IPS DF 6.9 (cell line): ENCODE data around the gene AFF3.

Experiments
- DNase-seq: peaks from one replicate; pipeline ENCODE4 v3.0.0-alpha.2; 2013; ENCODE audit warnings: low read depth, low spot score
- H3K27ac ChIP-seq: one replicate; pipeline ENCODE4 v1.5.1; 2013; ENCODE audit warnings: low read length, control low read depth
- H3K27me3 ChIP-seq: 2 replicates; pipeline ENCODE4 v1.6.1; 2013; ENCODE audit warnings: mild to moderate bottlenecking, low read length; ENCODE audit not compliant: control insufficient read depth, insufficient read depth
- H3K36me3 ChIP-seq: 2 replicates; pipeline ENCODE4 v1.6.1; 2013; ENCODE audit warnings: low read length; ENCODE audit not compliant: control insufficient read depth, insufficient read depth
- H3K4me1 ChIP-seq: 2 replicates; pipeline ENCODE4 v1.6.1; 2013; ENCODE audit warnings: low read length; ENCODE audit not compliant: control insufficient read depth, insufficient read depth
- H3K4me3 ChIP-seq: 2 replicates; pipeline ENCODE4 v1.5.1; 2013; ENCODE audit warnings: mild to moderate bottlenecking, low read length
- H3K9me3 ChIP-seq: 2 replicates; pipeline ENCODE4 v1.6.1; 2013; ENCODE audit warnings: low read length, inconsistent platforms; ENCODE audit not compliant: control insufficient read depth, insufficient read depth
- WGBS: extraction: QIAGEN DNeasy Blood & Tissue Kit; methylation state at CpG from one replicate; pipeline ENCODE4 v1.1.7; 2013; ENCODE audit warnings: mixed read lengths, missing lambda C conversion rate; ENCODE audit not compliant: insufficient read length, insufficient coverage; 5-methylcytosine and 5-hydroxymethylcytosine counted together

AFF3 gene

DNA sequence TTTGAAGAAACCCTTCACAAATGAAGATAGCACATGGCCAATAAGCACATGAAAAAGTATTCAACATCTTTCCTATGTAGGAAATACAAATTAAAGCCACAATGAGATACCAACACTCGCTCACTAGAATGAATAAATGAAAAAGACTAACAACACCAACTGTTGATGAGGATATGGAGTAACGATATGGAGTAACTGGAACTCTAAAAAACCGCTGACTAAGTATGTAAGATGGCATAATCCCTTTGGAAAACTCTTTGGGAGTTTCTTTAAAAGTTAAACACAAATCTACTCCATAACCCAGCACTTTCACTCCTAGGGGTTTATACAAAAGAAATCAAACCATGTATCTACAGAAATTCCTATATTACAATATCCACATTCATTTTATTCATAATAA, 220.5 kb downstream of the AFF3 start:
- Histone ChIP-seq H3K4me1 (no peaks in the 10 kb centered on the region), H3K9me3 (no peaks in the 10 kb centered on the region), H3K4me3 (no peak overlapping the region), H3K36me3 (no peaks in the 10 kb centered on the region), H3K27ac (no peak overlapping the region), H3K27me3 (no peaks in the 10 kb centered on the region)
- no CpG with 5 or more reads among the region's 3 CpGs for WGBS
- no peak for DNase-seq

- Histone ChIP-seq H3K36me3 (no peaks in the 10 kb centered on the region), H3K9me3 (no peaks in the 10 kb centered on the region), H3K4me1 (no peaks in the 10 kb centered on the region; the same call in 1 of the 2 replicates), H3K27me3 (no peaks in the 10 kb centered on the region), H3K27ac (no peak overlapping the region), H3K4me3 (no peak overlapping the region)
- DNase-seq: no peak
- WGBS: no CpG with 5 or more reads among the region's 2 CpGs
These were observed 224.0 kb downstream of the AFF3 start for GRCh38 chr2:99918389-99918788.

DNA sequence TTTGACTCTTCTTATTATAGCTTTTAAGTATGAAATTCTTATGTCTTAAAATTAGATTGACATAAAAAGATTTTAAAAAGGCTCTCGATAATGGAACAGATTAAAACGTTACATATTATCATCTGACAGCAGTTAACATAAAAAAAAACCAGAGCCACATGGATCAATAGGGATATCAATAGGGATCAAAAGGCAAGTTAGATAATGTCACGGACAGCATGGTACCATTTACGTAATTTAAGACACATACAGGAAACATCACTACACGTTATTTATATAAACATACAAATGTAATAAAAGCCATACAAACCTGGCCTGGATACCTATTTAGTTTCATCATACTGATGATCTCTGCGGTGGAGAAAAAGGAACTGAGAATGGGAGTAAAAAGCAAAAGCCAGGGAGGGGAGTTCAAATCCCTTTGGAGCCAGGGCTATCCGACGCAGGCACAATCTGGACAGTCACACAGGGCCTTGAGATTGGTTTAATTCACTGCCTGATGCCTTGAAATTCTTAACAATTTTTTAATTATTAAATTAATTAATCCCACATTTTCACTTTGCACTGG, 227.2 kb downstream of the AFF3 start:
- no peaks in the 10 kb centered on the region; the same call in 1 of the 2 replicates for H3K4me1 ChIP-seq
- no peaks in the 10 kb centered on the region for H3K9me3 ChIP-seq
- no CpG with 5 or more reads among the region's 8 CpGs for WGBS
- H3K4me3 ChIP-seq: no peak overlapping the region
- no peaks in the 10 kb centered on the region for H3K27me3 ChIP-seq
- DNase-seq: no peak
- no peaks in the 10 kb centered on the region for H3K36me3 ChIP-seq
- H3K27ac ChIP-seq: no peak overlapping the region

GRCh38 chr2:99911736-99912135, 230.7 kb downstream of the AFF3 start:
- Histone ChIP-seq H3K4me3 (no peak overlapping the region), H3K9me3 (no peaks in the 10 kb centered on the region), H3K4me1 (no peaks in the 10 kb centered on the region; the same call in 1 of the 2 replicates), H3K27ac (no peak overlapping the region), H3K27me3 (no peaks in the 10 kb centered on the region), H3K36me3 (no peaks in the 10 kb centered on the region)
- DNase-seq: no peak

DNA sequence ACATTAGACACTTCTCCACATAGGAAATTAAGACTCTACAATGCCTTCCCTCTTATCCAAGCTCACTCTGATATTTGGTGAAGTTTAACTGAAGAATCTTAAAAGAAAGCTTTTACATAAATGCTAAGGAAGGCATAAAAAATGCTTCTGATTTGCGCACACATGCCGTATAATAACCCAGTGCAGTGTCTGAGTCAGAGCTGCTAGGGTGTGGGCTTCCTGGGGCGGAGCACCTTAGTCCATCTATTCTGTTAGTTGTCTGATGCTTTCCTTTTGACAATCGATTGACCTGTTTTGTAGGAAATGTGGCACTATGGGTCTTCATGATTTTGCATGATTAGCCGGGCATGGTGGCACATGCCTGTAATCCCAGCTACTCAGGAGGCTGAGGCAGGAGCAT, 231.5 kb downstream of the AFF3 start:
- H3K4me3 ChIP-seq: no peak overlapping the region
- H3K27ac ChIP-seq: no peak overlapping the region
- no CpG with 5 or more reads among the region's 5 CpGs for WGBS
- no peaks in the 10 kb centered on the region for H3K27me3 ChIP-seq
- no peaks in the 10 kb centered on the region for H3K4me1 ChIP-seq
- no peak for DNase-seq
- no peaks in the 10 kb centered on the region for H3K36me3 ChIP-seq
- H3K9me3 ChIP-seq: no peaks in the 10 kb centered on the region

DNA sequence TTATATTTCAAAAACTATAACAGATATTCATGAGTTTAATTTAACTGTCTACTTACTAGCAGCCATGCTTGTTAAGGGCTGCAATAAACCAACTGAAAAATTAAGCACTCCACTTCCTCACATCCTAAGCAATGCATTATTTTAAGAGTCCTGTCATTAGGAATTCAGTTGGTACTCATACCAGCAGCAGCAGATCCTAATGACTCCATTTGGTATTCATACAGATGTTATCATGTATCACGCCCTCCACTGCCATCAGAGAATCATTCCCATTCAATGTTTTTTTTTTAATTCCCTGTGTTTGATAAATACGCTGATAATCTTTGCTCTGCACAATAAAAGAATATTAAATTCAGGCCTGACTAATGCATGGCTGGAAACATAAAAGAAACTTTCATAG, 236.8 kb downstream of the AFF3 start:
- Histone ChIP-seq H3K9me3 (no peaks in the 10 kb centered on the region), H3K36me3 (no peaks in the 10 kb centered on the region), H3K4me3 (no peak overlapping the region), H3K4me1 (no peaks in the 10 kb centered on the region), H3K27ac (no peak overlapping the region), H3K27me3 (no peaks in the 10 kb centered on the region)
- no CpG with 5 or more reads among the region's 2 CpGs for WGBS
- DNase-seq: no peak

DNA sequence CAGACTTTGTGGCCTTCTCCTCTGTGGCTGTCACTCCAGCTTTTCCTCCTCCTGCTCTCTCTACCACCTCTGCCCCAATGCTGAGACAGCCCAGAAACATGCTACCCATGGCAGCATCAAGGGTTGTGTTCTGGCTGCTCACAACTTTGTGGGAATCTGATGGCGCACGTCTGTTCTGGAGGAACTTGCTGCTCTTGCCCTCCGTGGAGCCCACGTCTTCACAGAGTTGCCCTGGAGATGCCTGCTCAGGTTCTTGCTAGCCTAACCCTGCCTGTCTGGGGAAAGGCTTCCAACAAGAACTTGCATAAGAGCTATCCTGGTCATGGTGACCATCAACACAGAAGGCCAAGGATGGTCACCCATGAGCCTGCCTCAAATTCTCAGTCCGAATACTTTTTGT, 237.4 kb downstream of the AFF3 start:
- Histone ChIP-seq H3K36me3 (no peaks in the 10 kb centered on the region), H3K27me3 (no peaks in the 10 kb centered on the region), H3K27ac (no peak overlapping the region), H3K4me1 (no peaks in the 10 kb centered on the region; the same call in 1 of the 2 replicates), H3K4me3 (no peak overlapping the region), H3K9me3 (no peaks in the 10 kb centered on the region)
- DNase-seq: no peak
- no CpG with 5 or more reads among the region's 5 CpGs for WGBS

- H3K36me3 ChIP-seq: no peaks in the 10 kb centered on the region
- no peak overlapping the region for H3K4me3 ChIP-seq
- no peaks in the 10 kb centered on the region for H3K9me3 ChIP-seq
- no CpG with 5 or more reads among the region's 5 CpGs for WGBS
- DNase-seq: no peak
- H3K4me1 ChIP-seq: no peaks in the 10 kb centered on the region; the same call in 1 of the 2 replicates
- H3K27ac ChIP-seq: no peak overlapping the region
- H3K27me3 ChIP-seq: no peaks in the 10 kb centered on the region
These were observed 238.4 kb downstream of the AFF3 start for GRCh38 chr2:99903981-99904380.

- Histone ChIP-seq H3K36me3 (no peaks in the 10 kb centered on the region), H3K27ac (no peak overlapping the region), H3K4me3 (no peak overlapping the region), H3K4me1 (no peaks in the 10 kb centered on the region; the same call in 1 of the 2 replicates), H3K9me3 (no peaks in the 10 kb centered on the region), H3K27me3 (no peaks in the 10 kb centered on the region)
- no peak for DNase-seq
- WGBS: no CpG with 5 or more reads among the region's 7 CpGs
These were observed 241.8 kb downstream of the AFF3 start for GRCh38 chr2:99900556-99900955.

DNA sequence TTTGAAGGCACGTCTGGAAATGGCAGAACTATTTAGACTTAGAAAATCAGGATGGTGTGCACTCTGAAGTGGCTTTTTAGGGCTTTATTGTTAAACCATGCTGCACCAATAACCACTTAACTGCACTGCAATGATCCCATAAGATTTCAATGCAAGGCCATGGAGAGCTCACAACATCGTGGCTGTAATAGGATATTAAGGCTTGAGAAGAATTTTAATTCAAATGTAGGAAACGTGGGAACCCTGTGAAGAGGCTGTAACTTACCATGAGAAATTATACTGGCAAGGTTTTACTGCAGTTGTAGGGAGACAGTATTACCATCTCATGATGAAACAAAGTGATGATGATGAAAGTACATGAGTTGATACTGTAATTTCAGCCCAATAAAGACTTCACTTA, 242.5 kb downstream of the AFF3 start:
- WGBS: no CpG with 5 or more reads among the region's 3 CpGs
- Histone ChIP-seq H3K4me1 (no peaks in the 10 kb centered on the region; the same call in 1 of the 2 replicates), H3K4me3 (no peak overlapping the region), H3K9me3 (no peaks in the 10 kb centered on the region), H3K36me3 (no peaks in the 10 kb centered on the region), H3K27me3 (no peaks in the 10 kb centered on the region), H3K27ac (no peak overlapping the region)
- DNase-seq: no peak

GRCh38 chr2:99899058-99899855, 243.1 kb downstream of the AFF3 start:
- 100% methylated on average over 1 of the region's 5 CpGs for WGBS
- Histone ChIP-seq H3K4me1 (no peaks in the 10 kb centered on the region; the same call in 1 of the 2 replicates), H3K27ac (no peak overlapping the region)

More at GRCh38 chr2:99899058-99899855, 243.1 kb downstream of the AFF3 start:
- DNase-seq: no peak
- no peaks in the 10 kb centered on the region for H3K9me3 ChIP-seq
- H3K27me3 ChIP-seq: no peaks in the 10 kb centered on the region
- no peak overlapping the region for H3K4me3 ChIP-seq
- no peaks in the 10 kb centered on the region for H3K36me3 ChIP-seq
